ENCODE measurements around the gene TARBP1. TPM values are rescaled to one million over a fixed set of nuclear protein-coding genes. Genes with fewer than 3 reads are reported as not detected.
"Not testable (repeated sequence)": the region's sequence is repeated elsewhere in the genome, so short reads cannot be mapped to it uniquely, and the experiment has no call there.

TARBP1 gene
- total RNA-seq, 2 experiments from 2014 or later = 53.9 to 61.3 TPM

GRCh38 chr1:234362558-234362957 lies 116.4 kb downstream of the TARBP1 start:
- Mint-ChIP-seq H3K9me3 (no peaks in the 10 kb centered on the region), H3K36me3 (ENCODE audit: low read depth) (peaks cover 10% of the 10 kb centered on the region), H3K4me1 (ENCODE audit: low read depth) (peaks cover 6% of the 10 kb centered on the region), H3K27ac (no peak overlapping the region), H3K27me3 (no peaks in the 10 kb centered on the region), H3K4me3 (no peak overlapping the region)
- ChIA-PET CTCF (no interaction called here), POLR2A (interaction anchor here (0.7 kb wide), 1 partner anchor 11 kb away, joined by 4 read pairs; the partner anchor contains the start of gene COA6)
- DNase-seq (no peak), ATAC-seq (no peak)
- intact Hi-C loops (cut with micrococcal nuclease) = no loop called here
- TF ChIP-seq CTCF (IDR thresholded peaks at IDR 0.05) = no peak

GRCh38 chr1:234361102-234361603 lies 117.8 kb downstream of the TARBP1 start:
- TF ChIP-seq CTCF (IDR thresholded peaks at IDR 0.05) = no peak
- intact Hi-C loops (cut with micrococcal nuclease) = no loop called here
- H3K4me1 Mint-ChIP-seq (ENCODE audit: low read depth) = peaks cover 6% of the 10 kb centered on the region
- CTCF ChIA-PET = no interaction called here
- H3K9me3 Mint-ChIP-seq = no peaks in the 10 kb centered on the region
- POLR2A ChIA-PET = no interaction called here
- DNase-seq (no peak), ATAC-seq (no peak)
- no peak overlapping the region for H3K27ac Mint-ChIP-seq
- H3K27me3 Mint-ChIP-seq = no peaks in the 10 kb centered on the region
- H3K4me3 Mint-ChIP-seq = no peak overlapping the region
- peaks cover 11% of the 10 kb centered on the region for H3K36me3 Mint-ChIP-seq (ENCODE audit: low read depth)

GRCh38 chr1:234357831-234358230 lies 121.1 kb downstream of the TARBP1 start:
- ChIA-PET POLR2A (interaction anchor here (0.8 to 1.2 kb wide), 3 partner anchors 14 to 16 kb away, joined by 3 read pairs; partner anchors contain the start of gene COA6), CTCF (interaction anchor here (1.0 to 4.0 kb wide), 3 partner anchors 16 to 34 kb away, joined by 3 to 13 read pairs (median 5); partner anchors contain the start of gene COA6)
- peaks cover 6% of the 10 kb centered on the region for H3K36me3 Mint-ChIP-seq (ENCODE audit: low read depth)
- DNase-seq (no peak), ATAC-seq (no peak)
- H3K9me3 Mint-ChIP-seq = peaks cover 2% of the 10 kb centered on the region
- no peaks in the 10 kb centered on the region for H3K27me3 Mint-ChIP-seq
- intact Hi-C loops (cut with micrococcal nuclease) = no loop called here
- H3K27ac Mint-ChIP-seq = peak overlapping the region; percentile 60
- no peak for TF ChIP-seq CTCF (IDR thresholded peaks at IDR 0.05)
- H3K4me1 Mint-ChIP-seq (ENCODE audit: low read depth) = peaks cover 11% of the 10 kb centered on the region
- H3K4me3 Mint-ChIP-seq = peak overlapping the region; percentile 83

GRCh38 chr1:234356615-234357269 lies 122.2 kb downstream of the TARBP1 start:
- H3K27me3 Mint-ChIP-seq; H3K9me3 Mint-ChIP-seq; intact Hi-C loops (cut with micrococcal nuclease); H3K36me3 Mint-ChIP-seq (ENCODE audit: low read depth): not testable (repeated sequence)
- ATAC-seq (peak; percentile 77), DNase-seq (peak; percentile 73)
- peak overlapping the region; percentile 89 for H3K27ac Mint-ChIP-seq
- POLR2A ChIA-PET = interaction anchor here (0.5 to 1.9 kb wide), 3 partner anchors 12 to 17 kb away, joined by 3 to 9 read pairs (median 4); partner anchors contain the start of gene COA6
- CTCF ChIA-PET = interaction anchor here (1.0 to 4.0 kb wide), 3 partner anchors 17 to 33 kb away, joined by 3 to 13 read pairs (median 5); partner anchors contain the start of gene COA6
- H3K4me1 Mint-ChIP-seq (ENCODE audit: low read depth) = peaks cover 11% of the 10 kb centered on the region
- peak overlapping the region; percentile 83 for H3K4me3 Mint-ChIP-seq

- peak overlapping the region; percentile 89 for H3K27ac Mint-ChIP-seq
- peaks cover 2% of the 10 kb centered on the region for H3K9me3 Mint-ChIP-seq
- intact Hi-C loops (cut with micrococcal nuclease) = no loop called here
- ATAC-seq (peak; percentile 75), DNase-seq (no peak)
- H3K27me3 Mint-ChIP-seq = peaks cover under 1% of the 10 kb centered on the region
- H3K36me3 Mint-ChIP-seq (ENCODE audit: low read depth) = peaks cover 6% of the 10 kb centered on the region
- peak overlapping the region; percentile 83 for H3K4me3 Mint-ChIP-seq
- no peak for TF ChIP-seq CTCF (IDR thresholded peaks at IDR 0.05)
- peaks cover 11% of the 10 kb centered on the region for H3K4me1 Mint-ChIP-seq (ENCODE audit: low read depth)
- POLR2A ChIA-PET = interaction anchor here (0.5 to 1.9 kb wide), 3 partner anchors 11 to 18 kb away, joined by 3 to 9 read pairs (median 4); partner anchors contain the start of gene COA6
- CTCF ChIA-PET = interaction anchor here (1.0 to 4.0 kb wide), 4 partner anchors 29 to 46 kb away, joined by 3 to 13 read pairs (median 4); no protein-coding TSS in a partner anchor
Observed at GRCh38 chr1:234355782-234356510, 123.0 kb downstream of the TARBP1 start.

All from activated CD8-positive, alpha-beta T cell treated with anti-CD3 and anti-CD28 coated beads for 36 hours (primary cell).